HepG2 (cell line): ENCODE data around the gene GPR15. TPM values are rescaled to one million over a fixed set of nuclear protein-coding genes. Genes with fewer than 3 reads are reported as not detected.

Source experiments
- CERS6 ChIP-seq: sonication (generic); formaldehyde crosslinking; IDR thresholded peaks from 2 replicates; pipeline ENCODE4 v1.5.0; 2020; ENCODE audit warnings: missing genetic modification reagents
- GMEB1 ChIP-seq: sonication (generic); formaldehyde crosslinking; IDR thresholded peaks from 2 replicates; pipeline ENCODE4 v1.5.1; 2020; ENCODE audit warnings: missing genetic modification reagents, mild to moderate bottlenecking, borderline replicate concordance
- HNF1A ChIP-seq, 2 experiments: sonication (generic) in 1 of 2; formaldehyde crosslinking in 1 of 2; IDR thresholded peaks; 2 replicates each; pipeline versions ENCODE4 v1.4.0 to v1.6.1; 2016 to 2020; ENCODE audit warnings: borderline replicate concordance in 1 of 2, low read depth in 1 of 2, mild to moderate bottlenecking in 1 of 2, missing genetic modification reagents in 1 of 2
- HNRNPH1 ChIP-seq: fragments of 200-400 bp; formaldehyde crosslinking; optimal IDR thresholded peaks from 2 replicates; pipeline ENCODE3; 2017; ENCODE audit warnings: mild to moderate bottlenecking, low read depth, low read length
- HOXA7 ChIP-seq: sonication (generic); formaldehyde crosslinking; IDR thresholded peaks from 2 replicates; pipeline ENCODE4 v1.8.1; 2022; ENCODE audit warnings: mild to moderate bottlenecking, missing genetic modification reagents, moderate library complexity
- MEF2D ChIP-seq: sonication (generic); formaldehyde crosslinking; IDR thresholded peaks from 2 replicates; pipeline ENCODE4 v1.5.1; 2020; ENCODE audit warnings: mild to moderate bottlenecking, missing genetic modification reagents
- PHB2 ChIP-seq: fragments of 450-650 bp; IDR thresholded peaks from 2 replicates; pipeline ENCODE4 v1.6.1; 2018; ENCODE audit not compliant: partially characterized antibody
- POLR2G ChIP-seq: fragments of 200-400 bp; formaldehyde crosslinking; IDR thresholded peaks from 2 replicates; pipeline ENCODE4 v1.6.1; 2018; ENCODE audit warnings: mild to moderate bottlenecking, low read depth, low read length, moderate library complexity
- PTBP1 ChIP-seq: fragments of 200-400 bp; formaldehyde crosslinking; IDR thresholded peaks from 2 replicates; pipeline ENCODE4 v1.6.1; 2018; ENCODE audit warnings: low read length, low read depth; ENCODE audit not compliant: poor library complexity, severe bottlenecking
- TCF7L2 ChIP-seq: IDR thresholded peaks from 2 replicates; pipeline ENCODE4 v1.6.1; 2011; ENCODE audit warnings: mild to moderate bottlenecking, low read depth, low read length, moderate library complexity
- ZMYM4 ChIP-seq: sonication (generic); formaldehyde crosslinking; IDR thresholded peaks from 2 replicates; pipeline ENCODE4 v1.8.1; 2023; ENCODE audit warnings: mild to moderate bottlenecking, missing genetic modification reagents
- ZNF224 ChIP-seq: sonication (generic); formaldehyde crosslinking; IDR thresholded peaks from 2 replicates; pipeline ENCODE4 v1.5.0; 2020; ENCODE audit warnings: mild to moderate bottlenecking, missing genetic modification reagents
- ZNF512 ChIP-seq: sonication (generic); formaldehyde crosslinking; IDR thresholded peaks from 2 replicates; pipeline ENCODE4 v1.4.0; 2020; ENCODE audit warnings: mild to moderate bottlenecking, missing genetic modification reagents
- ZNF687 ChIP-seq: sonication (generic); formaldehyde crosslinking; IDR thresholded peaks from 2 replicates; pipeline ENCODE4 v1.5.1; 2020; ENCODE audit warnings: mild to moderate bottlenecking, missing genetic modification reagents, moderate library complexity
- ZNF703 ChIP-seq: sonication (generic); formaldehyde crosslinking; IDR thresholded peaks from 2 replicates; pipeline ENCODE4 v1.5.1; 2020; ENCODE audit warnings: missing genetic modification reagents, mild to moderate bottlenecking, moderate library complexity, borderline replicate concordance
- polyA plus RNA-seq, 8 experiments: library from polyadenylated mRNA; depleted of rRNA in 3 of 8; stranded (reverse) in 7 of 8; unstranded in 1 of 8; fragments of >200 nt; fragmentation: Illumina TruSeq in 4 of 8; extraction: Trizol in 4 of 8; gene quantifications; 2 replicates each; pipeline versions ENCODE4 v1.2.1 to v1.2.3, GENCODE V29; 2011 to 2016; ENCODE audit warnings: low read depth in 4 of 8, missing spikeins in 1 of 8, mixed read lengths in 1 of 8; ENCODE audit not compliant: insufficient read depth in 1 of 8
- total RNA-seq, 5 experiments: library from RNA; depleted of rRNA; stranded (reverse); fragments of >200 nt; fragmentation: Illumina TruSeq; extraction: Trizol; gene quantifications; 2 replicates each; pipeline ENCODE4 v1.2.3, GENCODE V29; 2016; ENCODE audit warnings: low read depth in 1 of 5

The GPR15 gene
- total and polyA plus RNA-seq, 2 of the 13 experiments (the other 11 are each of a cell fraction or from before 2014, with no cell fraction given): not detected

GRCh38 chr3:98522544-98523281, 9.1 kb upstream of the GPR15 start, which contains the start of gene CLDND1 (continued):
- TF ChIP-seq ZNF703 (CRISPR knock-in tag) (no peak), ZMYM4 (CRISPR knock-in tag) (peak; percentile 54), ZNF512 (no peak), HNRNPH1 (no peak), POLR2G (peak; percentile 80), CERS6 (CRISPR knock-in tag) (no peak), ZNF224 (CRISPR knock-in tag) (no peak), PHB2 (no peak), ZNF687 (CRISPR knock-in tag) (peak; percentile 80), PTBP1 (no peak), MEF2D (CRISPR knock-in tag) (no peak), GMEB1 (CRISPR knock-in tag) (peak; percentile 79; the same call in 1 of the 2 replicates), HOXA7 (CRISPR knock-in tag) (no peak), TCF7L2 (no peak), HNF1A (IDR thresholded peaks at IDR 0.05; ENCODE audit: low read depth) (no peak), HNF1A (CRISPR knock-in tag; IDR thresholded peaks at IDR 0.05; ENCODE audit: borderline replicate concordance) (0 out of 2 replicates have a peak, but pooled peaks have one; percentile 39)
